CD8-positive, alpha-beta memory T cell (primary cell): ENCODE measurements around the gene S100A16. TPM values are rescaled to one million over a fixed set of nuclear protein-coding genes. Genes with fewer than 3 reads are reported as not detected.

ENCODE experiments used
- CTCF ChIA-PET: fragments of 350-600 bp; sonication (Branson Sonifier 250); formaldehyde crosslinking; loops from one replicate; lab custom pipeline; 2021; ENCODE audit warnings: antibody characterized with exemption; lab: Charles Lee
- POLR2A ChIA-PET: fragments of 350-600 bp; sonication (Branson Sonifier 250); formaldehyde crosslinking; loops from one replicate; lab custom pipeline; 2021; ENCODE audit warnings: antibody characterized with exemption; lab: Charles Lee
- DNase-seq, 5 donors: peaks; one replicate each; pipeline versions ENCODE4 v3.0.0 to v3.0.0-alpha.2; 2020 to 2022; ENCODE audit warnings: mixed read lengths in 1 of 5
- H3K27ac ChIP-seq: one replicate; pipeline ENCODE4 v1.7.0; 2013; ENCODE audit warnings: low read depth, mild to moderate bottlenecking, low read length, moderate library complexity
- H3K27me3 ChIP-seq: 2 replicates; pipeline ENCODE4 v1.7.0; 2013; ENCODE audit warnings: low read length, mild to moderate bottlenecking; ENCODE audit not compliant: insufficient read depth, poor library complexity, severe bottlenecking
- H3K36me3 ChIP-seq: 2 replicates; pipeline ENCODE4 v1.7.0; 2013; ENCODE audit warnings: mild to moderate bottlenecking, low read length, moderate library complexity; ENCODE audit not compliant: insufficient read depth
- H3K4me1 ChIP-seq: 2 replicates; pipeline ENCODE4 v1.7.0; 2013; ENCODE audit warnings: mild to moderate bottlenecking, low read length, moderate library complexity; ENCODE audit not compliant: insufficient read depth
- H3K4me3 ChIP-seq: 2 replicates; pipeline ENCODE4 v1.7.0; 2013; ENCODE audit warnings: mild to moderate bottlenecking, low read length
- H3K9me3 ChIP-seq: 2 replicates; pipeline ENCODE4 v1.7.0; 2013; ENCODE audit warnings: mild to moderate bottlenecking, low read length
- H3K27ac Mint-ChIP-seq, 8 donors: one replicate each; pipeline ENCODE4 v1.8.0; 2020 to 2021; ENCODE audit warnings: mixed read lengths in 8 of 8, mild to moderate bottlenecking in 6 of 8, inconsistent platforms in 3 of 8, moderate library complexity in 3 of 8
- H3K27me3 Mint-ChIP-seq, 2 donors: one replicate each; pipeline ENCODE4 v1.8.0; 2020 to 2021; ENCODE audit warnings: mixed read lengths in 2 of 2, mild to moderate bottlenecking in 1 of 2, moderate library complexity in 1 of 2
- H3K36me3 Mint-ChIP-seq, 3 donors: one replicate each; pipeline ENCODE4 v1.8.0; 2020 to 2021; ENCODE audit warnings: mixed read lengths in 3 of 3, inconsistent platforms in 1 of 3, mild to moderate bottlenecking in 1 of 3
- H3K4me1 Mint-ChIP-seq, 3 donors: one replicate each; pipeline ENCODE4 v1.8.0; 2020 to 2021; ENCODE audit warnings: mixed read lengths in 3 of 3, inconsistent platforms in 1 of 3, mild to moderate bottlenecking in 1 of 3
- H3K4me3 Mint-ChIP-seq, 7 donors: one replicate each; pipeline ENCODE4 v1.8.0; 2020 to 2021; ENCODE audit warnings: mixed read lengths in 7 of 7, mild to moderate bottlenecking in 6 of 7, moderate library complexity in 4 of 7, inconsistent platforms in 2 of 7
- H3K9me3 Mint-ChIP-seq, 5 donors: one replicate each; pipeline ENCODE4 v1.8.0; 2020 to 2022; ENCODE audit warnings: mixed read lengths in 5 of 5, mild to moderate bottlenecking in 3 of 5, moderate library complexity in 2 of 5, inconsistent platforms in 1 of 5
- polyA plus RNA-seq: library from polyadenylated mRNA; unstranded; fragments of 300-500 nt; fragmentation: Illumina TruSeq; gene quantifications from one replicate; pipeline ENCODE4 v1.2.3, GENCODE V29; 2021
- total RNA-seq, 2 experiments: library from RNA; stranded (reverse); gene quantifications; one replicate each; pipeline ENCODE4 v1.2.3, GENCODE V29; 2021

The S100A16 gene
- total and polyA plus RNA-seq, 3 experiments from 2014 or later: not detected

DNA sequence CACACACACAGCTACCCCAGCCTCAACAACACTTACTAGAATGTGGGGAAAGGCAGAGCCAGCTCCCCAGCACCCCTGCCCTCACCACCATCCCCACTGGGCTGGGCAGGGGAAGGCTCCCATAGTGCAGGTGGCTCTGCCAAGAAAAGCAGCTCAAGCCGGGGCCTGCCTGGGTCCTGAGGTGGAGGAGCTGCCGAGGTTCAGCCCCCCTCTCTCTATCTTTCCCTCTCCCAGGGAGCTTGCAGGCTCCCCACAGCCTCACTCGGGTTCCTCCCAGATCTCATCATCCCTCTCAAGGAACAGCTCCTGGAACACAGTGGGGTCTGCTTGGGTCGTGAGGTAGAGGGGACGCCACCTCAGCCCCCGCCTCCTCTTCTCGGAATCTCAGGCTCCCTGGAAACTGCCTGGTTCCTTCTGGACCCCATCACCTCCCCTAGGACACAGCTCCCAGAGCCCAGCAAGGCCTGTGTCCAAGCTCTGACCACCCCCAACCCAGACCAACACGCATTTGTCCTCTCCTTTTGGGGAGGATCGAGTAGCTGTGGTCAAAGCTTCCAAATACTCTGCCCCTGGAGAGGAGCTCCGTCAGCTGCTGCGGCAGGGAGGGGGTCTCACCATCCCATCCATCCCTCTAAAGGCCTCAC lies 704 bp downstream of the S100A16 start:
- Histone ChIP-seq H3K36me3 (no peaks in the 10 kb centered on the region), H3K4me1 (no peaks in the 10 kb centered on the region), H3K4me3 (no peak overlapping the region), H3K27ac (no peak overlapping the region), H3K9me3 (no peaks in the 10 kb centered on the region), H3K27me3 (no peaks in the 10 kb centered on the region)
- Mint-ChIP-seq H3K36me3 (no peaks in the 10 kb centered on the region), H3K27ac (no peak overlapping the region), H3K4me3 (no peak overlapping the region), H3K9me3 (no peaks in the 10 kb centered on the region), H3K27me3 (peaks cover 0 to 4% of the 10 kb centered on the region in 2 donors), H3K4me1 (no peaks in the 10 kb centered on the region)
- ChIA-PET CTCF (no interaction called here), POLR2A (no interaction called here)
- DNase-seq: no peak

DNA sequence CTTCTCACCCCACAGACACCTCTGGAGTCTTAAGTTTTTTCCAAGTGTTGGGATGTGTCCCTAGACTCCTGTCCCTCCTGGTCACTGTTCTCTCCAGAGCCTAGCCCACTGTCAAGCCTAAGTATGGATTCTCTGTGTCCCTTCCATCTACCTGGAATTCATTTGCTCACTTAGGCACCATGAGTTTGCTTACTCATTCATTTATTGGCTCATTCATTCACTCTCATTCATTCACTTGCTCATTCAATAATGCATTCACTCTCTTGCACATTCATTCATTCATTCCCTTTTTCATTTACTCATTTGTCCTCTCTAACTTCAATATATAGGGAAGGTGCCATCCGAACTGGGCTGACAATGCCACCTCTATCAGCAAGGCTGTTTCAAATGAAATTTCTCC lies 1.6 kb downstream of the S100A16 start:
- peak overlapping the region in 1 of 8 donors; percentile 35 for H3K27ac Mint-ChIP-seq
- H3K27me3 ChIP-seq: no peaks in the 10 kb centered on the region
- ChIA-PET CTCF (no interaction called here), POLR2A (no interaction called here)
- peaks cover 0 to 6% of the 10 kb centered on the region in 2 donors for H3K27me3 Mint-ChIP-seq
- H3K9me3 Mint-ChIP-seq: no peaks in the 10 kb centered on the region
- H3K9me3 ChIP-seq: no peaks in the 10 kb centered on the region
- H3K27ac ChIP-seq: no peak overlapping the region
- H3K4me3 Mint-ChIP-seq: no peak overlapping the region
- H3K36me3 Mint-ChIP-seq: no peaks in the 10 kb centered on the region
- H3K4me3 ChIP-seq: no peak overlapping the region
- no peaks in the 10 kb centered on the region for H3K4me1 ChIP-seq
- H3K36me3 ChIP-seq: no peaks in the 10 kb centered on the region
- no peak for DNase-seq
- H3K4me1 Mint-ChIP-seq: no peaks in the 10 kb centered on the region

DNA sequence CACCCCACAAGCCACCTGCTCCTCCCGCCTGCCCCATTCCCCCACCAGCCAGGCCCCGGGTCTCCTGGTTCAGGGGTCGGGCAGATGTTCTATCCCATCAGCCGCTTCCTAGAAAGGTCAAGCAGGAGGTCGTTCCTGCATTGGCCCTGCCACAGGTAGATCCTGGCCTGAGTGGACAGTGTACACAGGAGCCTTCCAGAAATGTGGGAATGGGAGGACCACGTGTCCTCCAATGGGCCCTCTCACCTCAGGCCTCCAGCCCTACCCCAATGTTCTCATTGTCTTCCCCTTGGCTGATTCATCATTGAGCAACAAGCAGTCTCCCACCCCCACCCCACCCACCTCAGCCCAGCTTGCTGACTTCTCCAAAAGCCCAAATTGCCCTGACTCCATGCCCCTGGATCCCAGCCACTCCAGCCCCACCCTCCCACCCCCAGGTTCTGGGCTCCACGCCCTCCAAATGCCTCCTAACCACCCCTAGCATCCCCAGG lies 2.1 kb downstream of the S100A16 start:
- Mint-ChIP-seq H3K36me3 (no peaks in the 10 kb centered on the region), H3K4me3 (no peak overlapping the region), H3K27ac (peak overlapping the region in 1 of 8 donors; percentile 90), H3K4me1 (no peaks in the 10 kb centered on the region), H3K27me3 (peaks cover 0 to 6% of the 10 kb centered on the region in 2 donors), H3K9me3 (no peaks in the 10 kb centered on the region)
- Histone ChIP-seq H3K4me1 (no peaks in the 10 kb centered on the region), H3K36me3 (no peaks in the 10 kb centered on the region), H3K9me3 (no peaks in the 10 kb centered on the region), H3K27me3 (no peaks in the 10 kb centered on the region), H3K27ac (no peak overlapping the region), H3K4me3 (no peak overlapping the region)
- POLR2A ChIA-PET: interaction anchor here (0.6 kb wide), 1 partner anchor 108 kb away, joined by 3 read pairs; no protein-coding TSS in a partner anchor
- CTCF ChIA-PET: no interaction called here
- no peak for DNase-seq

DNA sequence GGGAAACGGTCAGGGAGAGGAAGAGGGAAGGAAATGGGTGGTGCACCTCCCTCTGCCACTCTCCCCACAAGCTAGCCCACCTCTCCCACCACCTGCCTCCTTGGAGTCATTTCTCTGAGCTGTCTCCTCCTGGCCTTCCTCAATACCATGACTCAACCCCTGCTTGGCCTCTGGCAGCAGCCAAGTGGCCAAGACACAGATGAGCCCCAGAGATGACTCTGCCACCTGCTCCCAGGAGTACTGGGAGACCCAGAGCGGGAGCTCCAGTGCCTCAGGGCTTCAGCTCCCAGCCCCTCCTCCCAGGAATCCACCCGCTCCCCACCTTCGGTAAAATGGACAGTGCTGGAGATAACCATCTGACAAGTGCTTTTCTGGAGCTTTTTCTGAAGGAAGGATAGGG lies 2.6 kb downstream of the S100A16 start:
- H3K4me3 Mint-ChIP-seq: no peak overlapping the region
- CTCF ChIA-PET: no interaction called here
- DNase-seq: no peak

DNA sequence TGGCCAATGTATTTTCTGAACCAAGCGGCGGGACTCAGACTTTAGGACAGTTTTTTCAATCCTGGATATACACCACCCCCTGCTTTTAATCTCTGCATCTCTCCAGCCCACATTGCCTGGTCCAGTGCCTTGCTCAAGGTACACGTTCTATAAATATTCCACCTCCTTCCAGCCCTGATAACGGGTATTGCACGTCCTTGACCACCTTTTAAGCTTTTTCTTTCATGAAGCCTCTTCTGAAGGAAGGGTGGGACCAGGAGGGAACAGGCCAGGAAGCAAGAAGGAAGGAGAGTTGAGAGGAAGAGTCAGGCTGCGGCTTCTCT lies 3.4 kb downstream of the S100A16 start:
- Mint-ChIP-seq H3K4me1 (no peaks in the 10 kb centered on the region), H3K27me3 (peaks cover 0 to 1% of the 10 kb centered on the region in 2 donors), H3K9me3 (no peaks in the 10 kb centered on the region), H3K27ac (peak overlapping the region in 2 of 8 donors; percentile 25 to 73), H3K36me3 (no peaks in the 10 kb centered on the region), H3K4me3 (no peak overlapping the region)
- H3K4me3 ChIP-seq: no peak overlapping the region
- POLR2A ChIA-PET: no interaction called here
- DNase-seq: no peak
- CTCF ChIA-PET: no interaction called here
- no peaks in the 10 kb centered on the region for H3K36me3 ChIP-seq
- H3K27ac ChIP-seq: no peak overlapping the region
- no peaks in the 10 kb centered on the region for H3K4me1 ChIP-seq
- no peaks in the 10 kb centered on the region for H3K27me3 ChIP-seq
- H3K9me3 ChIP-seq: no peaks in the 10 kb centered on the region

More for the DNA sequence above, 2.6 kb downstream of the S100A16 start:
- Histone ChIP-seq H3K27ac (no peak overlapping the region), H3K36me3 (no peaks in the 10 kb centered on the region), H3K9me3 (no peaks in the 10 kb centered on the region), H3K4me1 (no peaks in the 10 kb centered on the region), H3K27me3 (no peaks in the 10 kb centered on the region), H3K4me3 (no peak overlapping the region)
- Mint-ChIP-seq H3K27me3 (peaks cover 0 to 4% of the 10 kb centered on the region in 2 donors), H3K4me1 (no peaks in the 10 kb centered on the region), H3K36me3 (no peaks in the 10 kb centered on the region), H3K9me3 (no peaks in the 10 kb centered on the region), H3K27ac (peak overlapping the region in 1 of 8 donors; percentile 90)
- POLR2A ChIA-PET: interaction anchor here (0.6 kb wide), 1 partner anchor 107 kb away, joined by 3 read pairs; no protein-coding TSS in a partner anchor

DNA sequence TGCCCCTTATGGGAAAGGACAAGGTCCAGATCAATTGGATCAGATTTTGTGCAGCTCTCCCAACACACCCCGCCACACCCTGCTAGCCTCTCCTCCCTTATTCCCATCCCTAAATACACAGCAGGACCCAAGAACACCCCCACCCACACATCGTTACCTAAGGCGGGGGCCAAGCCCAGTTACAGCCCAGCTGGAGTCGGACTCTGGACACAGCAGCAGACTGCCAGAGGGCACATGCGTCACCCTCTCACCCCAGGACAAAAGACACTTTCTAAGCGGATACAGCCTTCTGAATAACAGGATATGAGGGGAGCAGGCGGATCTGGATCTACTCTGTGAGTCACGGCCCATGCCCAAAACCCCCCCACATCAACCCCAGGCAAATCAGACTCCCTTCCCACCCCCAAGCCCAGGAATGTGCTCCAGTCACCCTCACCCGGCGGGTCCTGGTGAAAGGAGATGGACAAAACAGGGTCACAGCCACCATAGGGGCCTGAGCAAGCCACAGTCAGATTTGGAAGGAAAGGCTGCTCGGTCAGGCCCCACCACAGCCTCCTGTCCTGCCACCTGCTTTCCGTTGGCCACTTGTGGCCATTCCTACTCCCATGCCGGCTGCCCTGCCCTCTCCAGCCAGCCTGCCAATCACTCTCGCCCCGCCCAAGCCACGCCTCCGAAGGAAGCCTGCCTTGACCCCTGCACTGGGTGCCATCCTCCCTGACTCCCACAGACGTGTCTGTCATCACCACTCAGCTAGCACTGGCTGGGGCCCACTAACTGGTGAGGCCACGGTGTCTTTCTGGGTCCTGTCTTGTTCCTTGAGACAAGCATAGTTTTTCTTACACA lies 4.0 kb downstream of the S100A16 start:
- H3K36me3 Mint-ChIP-seq: no peaks in the 10 kb centered on the region
- CTCF ChIA-PET: no interaction called here
- H3K27me3 Mint-ChIP-seq: peaks cover 0 to 1% of the 10 kb centered on the region in 2 donors
- POLR2A ChIA-PET: no interaction called here
- H3K4me3 ChIP-seq: no peak overlapping the region
- no peaks in the 10 kb centered on the region for H3K9me3 Mint-ChIP-seq
- peak overlapping the region in 1 of 8 donors; percentile 73 for H3K27ac Mint-ChIP-seq
- H3K4me1 ChIP-seq: no peaks in the 10 kb centered on the region
- H3K9me3 ChIP-seq: no peaks in the 10 kb centered on the region
- no peaks in the 10 kb centered on the region for H3K4me1 Mint-ChIP-seq
- H3K36me3 ChIP-seq: no peaks in the 10 kb centered on the region
- no peak overlapping the region for H3K4me3 Mint-ChIP-seq
- DNase-seq: no peak
- no peaks in the 10 kb centered on the region for H3K27me3 ChIP-seq
- H3K27ac ChIP-seq: no peak overlapping the region

DNA sequence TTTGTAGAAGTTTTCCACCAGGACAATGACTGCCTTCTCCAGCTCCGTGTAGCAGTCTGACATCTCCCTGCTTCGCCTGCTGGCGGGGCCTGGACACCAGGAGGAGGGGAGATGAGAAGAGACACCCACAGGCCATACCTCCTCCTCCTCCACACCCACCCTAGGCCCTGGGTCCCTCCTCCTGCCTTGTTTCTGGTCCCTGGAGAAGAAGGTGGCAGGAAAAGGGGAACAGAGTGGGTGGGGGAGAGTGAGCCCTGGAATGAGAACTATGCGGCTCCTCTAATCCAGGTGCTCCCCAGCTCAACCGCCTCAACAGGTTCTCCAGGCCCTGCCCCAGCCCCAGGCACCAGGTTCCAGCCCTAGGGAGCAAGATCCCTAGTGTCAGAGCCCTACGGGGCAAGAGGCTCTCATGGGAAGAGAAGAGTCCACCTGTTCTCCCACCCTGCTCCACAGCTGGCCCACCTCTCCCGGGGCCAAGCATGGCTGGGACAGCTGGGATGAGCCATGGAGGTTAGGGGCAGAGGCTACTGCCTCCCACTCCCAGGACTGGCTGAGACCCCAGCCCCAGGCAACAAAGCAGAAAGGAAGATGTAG lies 4.8 kb downstream of the S100A16 start:
- no peaks in the 10 kb centered on the region for H3K36me3 Mint-ChIP-seq

DNA sequence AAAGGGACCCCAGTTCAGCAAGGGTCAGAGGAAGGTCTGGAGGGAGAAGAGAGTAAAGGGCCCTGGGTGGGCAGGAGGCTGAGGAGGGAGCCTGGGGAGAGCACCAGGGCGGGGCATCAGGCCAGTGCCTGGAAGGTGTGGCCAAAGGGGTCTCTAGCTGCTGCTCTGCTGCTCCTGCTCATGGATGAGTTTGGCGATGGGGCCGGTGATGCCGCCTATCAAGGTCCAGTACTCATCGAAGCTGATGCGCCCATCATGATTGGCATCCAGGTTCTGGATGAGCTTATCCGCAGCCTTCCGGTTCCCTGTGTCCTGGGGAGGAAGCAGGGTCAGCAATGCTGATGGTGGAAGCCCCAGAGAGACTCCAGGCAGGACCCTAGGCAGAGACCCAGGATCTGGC lies 5.6 kb downstream of the S100A16 start:
- Mint-ChIP-seq H3K9me3 (no peaks in the 10 kb centered on the region), H3K4me3 (peak overlapping the region in 1 of 7 donors; percentile 74), H3K27ac (no peak overlapping the region), H3K36me3 (no peaks in the 10 kb centered on the region), H3K27me3 (peaks cover 0 to 1% of the 10 kb centered on the region in 2 donors), H3K4me1 (no peaks in the 10 kb centered on the region)
- no peaks in the 10 kb centered on the region for H3K27me3 ChIP-seq
- ChIA-PET POLR2A (no interaction called here), CTCF (no interaction called here)
- no peaks in the 10 kb centered on the region for H3K4me1 ChIP-seq
- no peaks in the 10 kb centered on the region for H3K36me3 ChIP-seq
- no peak overlapping the region for H3K27ac ChIP-seq
- no peak overlapping the region for H3K4me3 ChIP-seq
- no peak for DNase-seq
- no peaks in the 10 kb centered on the region for H3K9me3 ChIP-seq

More for the DNA sequence above, 4.8 kb downstream of the S100A16 start:
- Mint-ChIP-seq H3K4me3 (no peak overlapping the region), H3K9me3 (no peaks in the 10 kb centered on the region), H3K27me3 (peaks cover 0 to 1% of the 10 kb centered on the region in 2 donors), H3K4me1 (no peaks in the 10 kb centered on the region), H3K27ac (no peak overlapping the region)
- CTCF ChIA-PET: no interaction called here
- no peaks in the 10 kb centered on the region for H3K36me3 ChIP-seq
- no peaks in the 10 kb centered on the region for H3K27me3 ChIP-seq
- no peaks in the 10 kb centered on the region for H3K4me1 ChIP-seq
- no peaks in the 10 kb centered on the region for H3K9me3 ChIP-seq
- no peak overlapping the region for H3K27ac ChIP-seq
- no peak for DNase-seq
- H3K4me3 ChIP-seq: no peak overlapping the region
- POLR2A ChIA-PET: no interaction called here
